Omental fat pad (tissue), 4 donors: ENCODE results near the gene TPCN2. TPM values are rescaled to one million over a fixed set of nuclear protein-coding genes. Genes with fewer than 3 reads are reported as not detected.

Experiments
- ATAC-seq: fragments of 150-250 bp; one replicate; pipeline ENCODE4 v1.9.1; 2016; ENCODE audit warnings: mild to moderate bottlenecking, moderate library complexity; ENCODE audit not compliant: low FRiP score
- DNase-seq: peaks from one replicate; pipeline ENCODE4 v3.0.0-alpha.2; 2019; ENCODE audit warnings: low spot score
- total RNA-seq, 4 donors: library from RNA; depleted of rRNA; stranded (reverse); fragments of >200 nt; gene quantifications; one replicate each; pipeline ENCODE4 v1.1.0, GENCODE V29; 2016
- TF ChIP-seq, protein P1 (sequence below), 3 donors: fragments of 450-650 bp; IDR thresholded peaks; one replicate each; pipeline ENCODE4 v1.5.1; 2016 to 2017; ENCODE audit warnings: antibody characterized with exemption in 3 of 3, mild to moderate bottlenecking in 3 of 3, moderate library complexity in 2 of 3

TPCN2 gene
- total RNA-seq, 4 donors from 2014 or later, result 11.8 to 23.3 (median 15.4) TPM

- ATAC-seq, result no peak
- no peak for DNase-seq
- TF ChIP-seq, protein P1, sequence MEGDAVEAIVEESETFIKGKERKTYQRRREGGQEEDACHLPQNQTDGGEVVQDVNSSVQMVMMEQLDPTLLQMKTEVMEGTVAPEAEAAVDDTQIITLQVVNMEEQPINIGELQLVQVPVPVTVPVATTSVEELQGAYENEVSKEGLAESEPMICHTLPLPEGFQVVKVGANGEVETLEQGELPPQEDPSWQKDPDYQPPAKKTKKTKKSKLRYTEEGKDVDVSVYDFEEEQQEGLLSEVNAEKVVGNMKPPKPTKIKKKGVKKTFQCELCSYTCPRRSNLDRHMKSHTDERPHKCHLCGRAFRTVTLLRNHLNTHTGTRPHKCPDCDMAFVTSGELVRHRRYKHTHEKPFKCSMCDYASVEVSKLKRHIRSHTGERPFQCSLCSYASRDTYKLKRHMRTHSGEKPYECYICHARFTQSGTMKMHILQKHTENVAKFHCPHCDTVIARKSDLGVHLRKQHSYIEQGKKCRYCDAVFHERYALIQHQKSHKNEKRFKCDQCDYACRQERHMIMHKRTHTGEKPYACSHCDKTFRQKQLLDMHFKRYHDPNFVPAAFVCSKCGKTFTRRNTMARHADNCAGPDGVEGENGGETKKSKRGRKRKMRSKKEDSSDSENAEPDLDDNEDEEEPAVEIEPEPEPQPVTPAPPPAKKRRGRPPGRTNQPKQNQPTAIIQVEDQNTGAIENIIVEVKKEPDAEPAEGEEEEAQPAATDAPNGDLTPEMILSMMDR (IDR thresholded peaks at IDR 0.05), result no peak
Measured at GRCh38 chr11:69161117-69161407, 112.3 kb downstream of the TPCN2 start.

DNA sequence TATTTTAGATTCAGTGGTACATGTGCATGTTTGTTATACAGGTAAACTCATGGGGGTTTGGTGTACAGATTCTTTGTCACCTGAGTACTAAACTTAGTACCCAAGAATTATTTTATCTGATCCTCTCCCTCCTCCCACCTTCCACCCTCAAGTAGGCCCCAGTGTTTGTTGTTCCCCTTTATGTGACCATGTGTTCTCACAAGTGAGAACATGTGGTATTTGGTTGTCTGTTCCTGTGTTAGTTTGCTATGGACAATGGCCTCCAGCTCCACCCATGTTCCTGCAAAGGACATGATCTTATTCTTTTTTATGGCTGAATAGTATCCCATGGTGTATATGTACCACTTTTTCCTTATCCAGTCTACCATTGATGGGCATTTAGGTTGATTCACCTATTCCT lies 113.8 kb downstream of the TPCN2 start:
- no peak for DNase-seq
- no peak for ATAC-seq
- TF ChIP-seq, protein P1 (IDR thresholded peaks at IDR 0.05), result no peak

GRCh38 chr11:69163842-69164241 lies 115.1 kb downstream of the TPCN2 start:
- TF ChIP-seq, protein P1 (IDR thresholded peaks at IDR 0.05), result no peak
- no peak for DNase-seq

GRCh38 chr11:69164824-69165223 lies 116.1 kb downstream of the TPCN2 start:
- DNase-seq (no peak), ATAC-seq (no peak)
- TF ChIP-seq, protein P1 (IDR thresholded peaks at IDR 0.05), result no peak

More at GRCh38 chr11:69163842-69164241, 115.1 kb downstream of the TPCN2 start:
- ATAC-seq, result no peak

DNA sequence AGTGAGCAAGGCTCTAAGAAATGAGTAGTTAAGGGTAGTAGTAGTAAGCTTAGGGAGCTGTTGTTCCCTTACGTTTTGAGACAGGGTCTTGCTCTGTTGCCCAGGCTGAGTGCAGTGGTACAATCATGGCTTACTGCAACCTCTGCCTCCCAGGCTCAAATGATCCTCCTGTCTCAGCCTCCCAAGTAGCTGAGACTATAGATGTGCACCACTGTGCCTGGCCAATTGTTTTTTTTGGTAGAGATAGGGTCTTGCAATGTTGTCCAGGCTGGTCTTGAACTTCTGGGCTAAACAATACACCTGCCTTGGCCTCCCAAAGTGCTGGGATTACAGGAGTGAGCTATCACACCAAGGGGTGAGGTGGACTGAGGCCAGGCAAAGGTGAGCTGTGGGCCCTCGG lies 117.0 kb downstream of the TPCN2 start:
- TF ChIP-seq, protein P1 (IDR thresholded peaks at IDR 0.05), result no peak
- DNase-seq (no peak), ATAC-seq (no peak)

GRCh38 chr11:69166218-69167115 lies 117.7 kb downstream of the TPCN2 start:
- no peak for DNase-seq
- TF ChIP-seq, protein P1 (IDR thresholded peaks at IDR 0.05), result no peak
- no peak for ATAC-seq
